Measurements from ENCODE around the gene KISS1. TPM values are rescaled to one million over a fixed set of nuclear protein-coding genes. Genes with fewer than 3 reads are reported as not detected.

Gene KISS1
- total RNA-seq, 2 donors from 2014 or later, result 0.91 TPM; not detected in 1

- TF ChIP-seq CTCF (IDR thresholded peaks at IDR 0.05), result no peak
- Histone ChIP-seq H3K9ac (ENCODE audit: low read depth in 2 of 2, low read length in 2 of 2) (peak overlapping the region in 1 of 2 donors; percentile 60), H3K36me3 (no peaks in the 10 kb centered on the region), H3K4me3 (peak overlapping the region; percentile 43), H3K9me3 (no peaks in the 10 kb centered on the region), H3K27me3 (peaks cover 9% of the 10 kb centered on the region), H3K4me1 (no peaks in the 10 kb centered on the region), H3K27ac (no peak overlapping the region)
- intact Hi-C loops (cut with DNase I), result no loop called here
- no peak for DNase-seq
Observed at GRCh38 chr1:204152310-204153044, 43.8 kb downstream of the KISS1 start.

- peak within 1 kb of the TSS; percentile 43 for H3K4me3 ChIP-seq
- no peak within 1 kb of the TSS for H3K27ac ChIP-seq
- peaks cover 9% of the 10 kb centered on the region for H3K27me3 ChIP-seq
- peak within 1 kb of the TSS; percentile 51 to 66 for H3K9ac ChIP-seq (ENCODE audit: low read depth in 2 of 2, low read length in 2 of 2)
- H3K36me3 ChIP-seq, result no peaks in the 10 kb centered on the region
- intact Hi-C loops (cut with DNase I), result no loop called here
- TF ChIP-seq CTCF (IDR thresholded peaks at IDR 0.05), result no peak
- H3K9me3 ChIP-seq, result no peaks in the 10 kb centered on the region
- H3K4me1 ChIP-seq, result no peaks in the 10 kb centered on the region
- peak; percentile 38 for DNase-seq
Observed at GRCh38 chr1:204151552-204152309, 44.6 kb downstream of the KISS1 start, which contains the start of gene ETNK2. Gene ETNK2, minus strand, starts transcription at chr1:204152044. Its CDS starts 192 bp downstream, at chr1:204151852.

GRCh38 chr1:204150702-204151551 lies 45.4 kb downstream of the KISS1 start:
- Histone ChIP-seq H3K4me3 (peak overlapping the region; percentile 43), H3K27me3 (peaks cover 9% of the 10 kb centered on the region), H3K9ac (ENCODE audit: low read depth in 2 of 2, low read length in 2 of 2) (peak overlapping the region; percentile 51 to 66), H3K36me3 (no peaks in the 10 kb centered on the region), H3K27ac (no peak overlapping the region), H3K9me3 (no peaks in the 10 kb centered on the region), H3K4me1 (no peaks in the 10 kb centered on the region)
- intact Hi-C loops (cut with DNase I), result no loop called here
- no peak for TF ChIP-seq CTCF (IDR thresholded peaks at IDR 0.05)
- DNase-seq, result no peak

GRCh38 chr1:204149635-204150565 lies 46.4 kb downstream of the KISS1 start:
- H3K27ac ChIP-seq, result no peak overlapping the region
- H3K9me3 ChIP-seq, result no peaks in the 10 kb centered on the region
- H3K36me3 ChIP-seq, result no peaks in the 10 kb centered on the region
- DNase-seq, result no peak
- no peak overlapping the region for H3K4me3 ChIP-seq
- no peaks in the 10 kb centered on the region for H3K4me1 ChIP-seq
- intact Hi-C loops (cut with DNase I), result no loop called here
- H3K27me3 ChIP-seq, result peaks cover 9% of the 10 kb centered on the region
- no peak for TF ChIP-seq CTCF (IDR thresholded peaks at IDR 0.05)
- no peak overlapping the region for H3K9ac ChIP-seq (ENCODE audit: low read depth in 2 of 2, low read length in 2 of 2)
